ENCODE data around the gene TMPO.
"Not testable (repeated sequence)": the region's sequence is repeated elsewhere in the genome, so short reads cannot be mapped to it uniquely, and the experiment has no call there.

Gene TMPO

GRCh38 chr12:98578821-98579220, 63.4 kb downstream of the TMPO start:
- no peak for DNase-seq (ENCODE audit: low spot score)

GRCh38 chr12:98579347-98579746, 64.0 kb downstream of the TMPO start:
- DNase-seq (ENCODE audit: low spot score) = no peak

DNA sequence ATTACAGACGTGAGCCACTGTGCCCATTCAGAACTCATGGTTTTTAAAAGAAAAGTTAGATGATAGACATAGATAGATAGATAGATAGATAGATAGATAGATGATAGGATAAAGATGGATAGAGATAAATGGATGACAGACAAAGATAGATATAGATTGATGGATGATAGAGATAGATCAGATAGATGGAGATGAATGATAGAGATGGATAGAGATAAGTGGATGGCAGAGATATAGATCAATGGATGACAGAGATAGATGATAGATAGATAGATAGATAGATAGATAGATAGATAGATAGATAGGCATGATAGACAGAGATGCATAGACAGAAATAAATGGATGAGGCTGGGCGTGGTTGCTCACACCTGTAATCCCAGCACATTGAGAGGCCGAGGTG, 64.4 kb downstream of the TMPO start:
- no peak for DNase-seq (ENCODE audit: low spot score)

- no peak for DNase-seq (ENCODE audit: low spot score)
Measured at GRCh38 chr12:98580695-98581094, 65.3 kb downstream of the TMPO start.

- DNase-seq (ENCODE audit: low spot score) = no peak
Measured at GRCh38 chr12:98581101-98581500, 65.7 kb downstream of the TMPO start.

DNA sequence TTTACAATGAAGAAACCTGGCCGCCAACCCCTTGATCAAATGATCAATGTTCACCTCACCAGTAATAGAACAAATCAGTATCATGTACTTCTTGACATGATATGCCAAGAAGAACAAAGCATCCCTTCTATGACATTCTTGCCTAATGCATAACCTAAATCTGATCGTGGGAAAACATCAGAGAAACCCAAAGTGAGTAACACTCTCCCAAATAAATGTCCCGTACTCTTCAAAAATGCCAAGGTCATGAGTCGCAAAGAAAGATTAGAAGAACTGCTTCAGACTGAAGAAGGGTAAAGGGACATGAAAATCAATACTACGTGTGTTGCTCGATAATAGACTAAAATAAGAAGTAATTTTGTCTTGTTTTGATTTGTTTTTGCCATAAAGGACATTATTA, 66.7 kb downstream of the TMPO start:
- DNase-seq (ENCODE audit: low spot score) = no peak

GRCh38 chr12:98587084-98587483, 71.7 kb downstream of the TMPO start:
- DNase-seq (ENCODE audit: low spot score) = no peak

DNA sequence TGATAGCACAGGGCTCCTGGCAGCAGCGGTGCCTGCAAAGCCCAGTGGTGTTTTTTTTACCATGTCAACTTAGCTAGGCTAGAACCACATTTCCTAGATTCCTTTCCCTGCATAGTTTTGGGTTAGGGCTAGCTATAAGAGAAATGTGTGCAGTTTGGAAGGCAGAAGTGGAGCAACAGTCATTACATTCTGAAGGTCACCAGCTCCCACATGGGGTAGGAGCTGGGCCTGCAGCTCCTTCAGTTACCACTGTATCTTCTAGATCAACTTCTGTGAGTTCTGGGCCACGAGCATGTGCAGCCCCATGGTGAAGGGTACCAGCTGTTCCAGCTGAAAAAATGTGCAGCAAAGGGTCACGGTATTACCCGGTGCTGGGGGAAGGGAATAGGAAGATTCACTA, 75.8 kb downstream of the TMPO start:
- peak; percentile 13 for DNase-seq (ENCODE audit: low spot score)

- no peak for DNase-seq (ENCODE audit: low spot score)
Measured at GRCh38 chr12:98592825-98593322, 77.5 kb downstream of the TMPO start.

DNA sequence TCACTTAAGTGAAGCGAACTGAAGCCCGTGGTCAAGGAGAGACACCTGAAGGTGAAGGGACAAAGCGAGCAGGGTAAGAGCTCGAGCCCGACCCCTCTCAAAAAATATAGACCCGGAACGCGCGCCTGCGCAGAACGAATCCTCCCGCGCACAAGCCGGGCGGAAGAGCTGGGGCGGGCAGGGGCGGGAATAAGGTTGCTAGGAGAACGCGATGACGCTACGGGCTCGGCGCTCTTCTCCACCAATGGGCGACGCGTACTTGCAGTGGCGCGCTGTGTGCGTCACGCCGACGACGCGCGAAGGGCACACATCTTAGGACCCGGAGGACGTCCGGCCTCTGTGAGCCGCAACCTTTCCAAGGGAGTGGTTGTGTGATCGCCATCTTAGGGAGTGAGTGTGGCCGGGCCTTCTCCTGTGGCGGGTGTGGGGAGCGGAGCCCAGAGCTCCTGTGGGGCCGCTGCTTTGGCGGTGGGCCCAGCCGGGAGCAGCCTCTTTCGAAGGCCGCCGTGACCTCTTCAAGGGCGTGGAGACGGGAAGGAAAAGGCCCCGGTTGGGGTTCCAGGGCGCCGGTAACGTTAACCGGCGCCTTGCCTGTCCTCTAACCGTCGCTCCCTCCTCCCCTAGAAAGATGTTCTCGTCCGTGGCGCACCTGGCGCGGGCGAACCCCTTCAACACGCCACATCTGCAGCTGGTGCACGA, 78.1 kb downstream of the TMPO start, which contains the start of gene SLC25A3:
TSS of gene SLC25A3 (plus strand) at position 336 of the 699 bp plus-strand sequence. CDS start at position 629, 293 bp downstream.
- DNase-seq (ENCODE audit: low spot score) = peak; percentile 97

DNA sequence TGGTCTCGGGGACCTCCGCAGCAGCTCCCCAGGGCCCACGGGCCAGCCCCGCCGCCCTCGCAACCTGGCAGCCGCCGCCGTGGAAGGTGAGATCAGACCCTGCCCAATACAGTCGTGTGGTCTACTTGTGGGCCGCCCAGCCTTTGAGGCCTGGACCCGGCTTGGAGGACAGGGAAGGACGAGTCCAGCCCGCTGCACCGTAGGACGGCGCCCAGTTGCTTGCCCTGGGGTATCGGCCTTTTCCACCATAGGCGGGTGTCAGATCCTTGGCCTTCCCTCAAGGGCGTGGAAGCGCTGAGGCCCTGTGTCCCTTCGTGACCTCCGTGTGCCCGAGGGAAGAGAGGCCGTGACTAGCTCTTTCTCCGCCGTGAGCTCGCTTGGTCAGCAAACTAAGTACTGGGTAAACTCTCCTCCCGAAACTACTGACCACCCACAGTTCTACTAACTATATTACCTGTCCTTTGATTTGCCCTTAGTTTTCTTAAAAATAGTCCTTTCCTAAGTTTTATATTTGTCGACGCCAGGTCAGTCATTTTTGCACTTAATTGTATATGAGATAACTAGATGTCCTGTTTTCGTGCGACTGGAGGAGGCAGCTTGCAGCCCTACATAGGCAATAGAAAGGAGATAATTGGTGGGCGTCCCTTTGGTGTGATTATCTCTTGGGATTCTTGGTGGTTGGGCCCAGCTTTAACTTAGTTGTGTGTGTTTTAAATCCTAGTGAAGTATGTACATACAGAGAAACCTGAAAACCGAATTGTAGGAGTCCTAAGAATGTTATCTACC, 78.9 kb downstream of the TMPO start:
- DNase-seq (ENCODE audit: low spot score) = peak; percentile 17

DNA sequence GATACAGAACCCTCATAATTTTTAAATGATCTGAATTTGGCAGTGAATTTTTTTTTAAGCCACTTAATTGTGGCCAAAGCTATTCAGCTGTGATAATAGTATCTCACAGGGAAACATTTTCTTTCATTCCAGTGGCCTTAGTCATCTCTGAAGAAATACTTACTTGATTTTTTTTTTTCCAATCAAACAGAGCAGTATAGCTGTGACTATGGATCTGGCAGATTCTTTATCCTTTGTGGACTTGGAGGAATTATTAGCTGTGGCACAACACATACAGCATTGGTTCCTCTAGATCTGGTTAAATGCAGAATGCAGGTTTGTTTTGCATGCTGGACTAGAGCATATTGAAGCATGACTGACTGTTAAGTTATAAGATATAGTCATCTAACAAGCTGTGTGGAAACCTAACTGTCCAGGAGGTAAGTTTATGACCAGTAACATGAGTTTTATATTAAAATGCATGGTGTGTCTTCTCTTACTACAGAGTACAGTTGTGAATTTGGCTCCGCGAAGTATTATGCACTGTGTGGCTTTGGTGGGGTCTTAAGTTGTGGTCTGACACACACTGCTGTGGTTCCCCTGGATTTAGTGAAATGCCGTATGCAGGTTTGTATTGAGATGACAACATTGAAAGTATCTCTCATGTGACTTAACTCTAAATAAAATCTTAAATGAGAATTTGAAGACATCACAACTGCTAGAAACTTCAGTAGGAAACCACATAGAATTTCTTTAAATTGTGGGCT, 80.0 kb downstream of the TMPO start:
- DNase-seq (ENCODE audit: low spot score) = peak; percentile 52

- not testable (repeated sequence) for DNase-seq (ENCODE audit: low spot score)
Measured at GRCh38 chr12:98597313-98597712, 81.9 kb downstream of the TMPO start.

Data from AG08395 (cell line).